MM.1S (cell line): Measurements from ENCODE around the gene RNF224.

Source experiments
- DNase-seq: peaks from one replicate; pipeline ENCODE4 v3.0.0-alpha.2; 2015
- H2AFZ ChIP-seq: fragments of 300-600 bp; sonication (generic); 2 replicates; pipeline ENCODE4 v1.6.0; 2016; ENCODE audit warnings: antibody characterized with exemption, low read length
- H3F3A ChIP-seq: fragments of 300-600 bp; sonication (generic); 2 replicates; pipeline ENCODE4 v1.6.1; 2016; ENCODE audit warnings: mild to moderate bottlenecking, antibody characterized with exemption, low read length, moderate library complexity, mixed read lengths; ENCODE audit not compliant: insufficient read depth
- H3K27ac ChIP-seq: fragments of 300-600 bp; sonication (generic); 2 replicates; pipeline ENCODE4 v1.5.1; 2016; ENCODE audit warnings: mild to moderate bottlenecking, low read length
- H3K27me3 ChIP-seq: fragments of 300-600 bp; sonication (generic); replicated peaks from 2 replicates; pipeline ENCODE4 v1.6.0; 2016; ENCODE audit warnings: low read length; ENCODE audit not compliant: insufficient read depth
- H3K36me3 ChIP-seq: fragments of 300-600 bp; sonication (generic); replicated peaks from 2 replicates; pipeline ENCODE4 v1.6.1; 2016; ENCODE audit warnings: mild to moderate bottlenecking, low read length, mixed read lengths; ENCODE audit not compliant: insufficient read depth
- H3K4me1 ChIP-seq: fragments of 300-600 bp; sonication (generic); 2 replicates; pipeline ENCODE4 v1.6.1; 2016; ENCODE audit warnings: low read length, mixed read lengths
- H3K4me2 ChIP-seq: fragments of 300-600 bp; sonication (generic); 2 replicates; pipeline ENCODE4 v1.6.0; 2016; ENCODE audit warnings: low read depth, low read length
- H3K4me3 ChIP-seq: fragments of 300-600 bp; sonication (generic); 2 replicates; pipeline ENCODE4 v1.5.1; 2016; ENCODE audit warnings: low read length, mixed read lengths
- H3K79me2 ChIP-seq: fragments of 300-600 bp; sonication (generic); 2 replicates; pipeline ENCODE4 v1.6.1; 2016; ENCODE audit warnings: mixed run types, low read length, mixed read lengths
- H3K9ac ChIP-seq: fragments of 300-600 bp; sonication (generic); 2 replicates; pipeline ENCODE4 v1.6.1; 2016; ENCODE audit warnings: low read length, mixed read lengths
- H3K9me2 ChIP-seq: fragments of 300-600 bp; sonication (generic); replicated peaks from 2 replicates; pipeline ENCODE4 v1.6.1; 2016; ENCODE audit warnings: mild to moderate bottlenecking, low read length, mixed read lengths; ENCODE audit not compliant: insufficient read depth
- H3K9me3 ChIP-seq: fragments of 300-600 bp; sonication (generic); replicated peaks from 2 replicates; pipeline ENCODE4 v1.6.1; 2016; ENCODE audit warnings: mild to moderate bottlenecking, low read length, mixed read lengths; ENCODE audit not compliant: insufficient read depth
- H4K20me1 ChIP-seq: fragments of 300-600 bp; sonication (generic); 2 replicates; pipeline ENCODE4 v1.6.1; 2016; ENCODE audit warnings: mild to moderate bottlenecking, low read length, moderate library complexity, mixed read lengths; ENCODE audit not compliant: insufficient read depth
- CTCF ChIP-seq: fragments of 300-600 bp; sonication (generic); IDR thresholded peaks from 2 replicates; pipeline ENCODE4 v1.5.1; 2016; ENCODE audit warnings: antibody characterized with exemption, low read length, mixed read lengths
- EZH2 ChIP-seq: fragments of 300-600 bp; sonication (generic); optimal IDR thresholded peaks from 2 replicates; pipeline ENCODE3; 2017; ENCODE audit warnings: low read depth, mild to moderate bottlenecking, antibody characterized with exemption, low read length, mixed read lengths
- EZH2phosphoT487 ChIP-seq: fragments of 300-600 bp; sonication (generic); IDR thresholded peaks from 2 replicates; pipeline ENCODE4 v1.6.1; 2018; ENCODE audit warnings: antibody characterized with exemption, low read length

Gene RNF224

GRCh38 chr9:137227054-137227852 is at the start of gene RNF224:
RNF224 (plus strand) TSS chr9:137227502; CDS start chr9:137228336, 834 bp downstream.
- Histone ChIP-seq H3K4me2 (no peak within 1 kb of the TSS), H3F3A (no peaks in the 10 kb centered on the region; the same call in 1 of the 2 replicates), H2AFZ (no peak within 1 kb of the TSS), H3K36me3 (no peaks in the 10 kb centered on the region), H3K9ac (no peak within 1 kb of the TSS), H4K20me1 (no peaks in the 10 kb centered on the region), H3K79me2 (no peaks in the 10 kb centered on the region), H3K27ac (no peak within 1 kb of the TSS), H3K9me2 (no peaks in the 10 kb centered on the region), H3K27me3 (peaks cover 43% of the 10 kb centered on the region), H3K9me3 (no peaks in the 10 kb centered on the region), H3K4me3 (no peak within 1 kb of the TSS), H3K4me1 (peaks cover 9% of the 10 kb centered on the region; the same call in 1 of the 2 replicates)
- peak; percentile 73 for DNase-seq
- TF ChIP-seq EZH2phosphoT487 (no peak), CTCF (peak; percentile 95), EZH2 (no peak)

- Histone ChIP-seq H3K9me2 (no peaks in the 10 kb centered on the region), H3K9ac (no peak overlapping the region), H3K27ac (no peak overlapping the region), H3K9me3 (no peaks in the 10 kb centered on the region), H3K27me3 (no peaks in the 10 kb centered on the region; the same call in 1 of the 2 replicates), H4K20me1 (no peaks in the 10 kb centered on the region), H3K4me1 (no peaks in the 10 kb centered on the region), H3K79me2 (no peaks in the 10 kb centered on the region), H2AFZ (no peak overlapping the region), H3K36me3 (no peaks in the 10 kb centered on the region), H3K4me3 (no peak overlapping the region), H3K4me2 (no peak overlapping the region), H3F3A (peaks cover 10% of the 10 kb centered on the region; the same call in 1 of the 2 replicates)
- no peak for DNase-seq
- TF ChIP-seq EZH2 (no peak), EZH2phosphoT487 (no peak), CTCF (no peak)
Observed at GRCh38 chr9:137178201-137178938, 48.9 kb upstream of the RNF224 start.

GRCh38 chr9:137178939-137179630 is 48.2 kb upstream of the RNF224 start:
- H3K4me2 ChIP-seq = no peak overlapping the region
- TF ChIP-seq EZH2phosphoT487 (no peak), EZH2 (no peak), CTCF (no peak)
- no peaks in the 10 kb centered on the region for H4K20me1 ChIP-seq
- no peak overlapping the region for H3K4me3 ChIP-seq
- no peaks in the 10 kb centered on the region for H3K4me1 ChIP-seq
- DNase-seq = no peak
- no peaks in the 10 kb centered on the region for H3K9me2 ChIP-seq
- H2AFZ ChIP-seq = no peak overlapping the region
- no peak overlapping the region for H3K27ac ChIP-seq
- H3F3A ChIP-seq = peaks cover 10% of the 10 kb centered on the region; the same call in 1 of the 2 replicates
- H3K27me3 ChIP-seq = no peaks in the 10 kb centered on the region; the same call in 1 of the 2 replicates
- H3K79me2 ChIP-seq = no peaks in the 10 kb centered on the region
- no peaks in the 10 kb centered on the region for H3K36me3 ChIP-seq
- H3K9ac ChIP-seq = no peak overlapping the region
- H3K9me3 ChIP-seq = no peaks in the 10 kb centered on the region
